ENCODE results near the gene CCDC86.

DNA sequence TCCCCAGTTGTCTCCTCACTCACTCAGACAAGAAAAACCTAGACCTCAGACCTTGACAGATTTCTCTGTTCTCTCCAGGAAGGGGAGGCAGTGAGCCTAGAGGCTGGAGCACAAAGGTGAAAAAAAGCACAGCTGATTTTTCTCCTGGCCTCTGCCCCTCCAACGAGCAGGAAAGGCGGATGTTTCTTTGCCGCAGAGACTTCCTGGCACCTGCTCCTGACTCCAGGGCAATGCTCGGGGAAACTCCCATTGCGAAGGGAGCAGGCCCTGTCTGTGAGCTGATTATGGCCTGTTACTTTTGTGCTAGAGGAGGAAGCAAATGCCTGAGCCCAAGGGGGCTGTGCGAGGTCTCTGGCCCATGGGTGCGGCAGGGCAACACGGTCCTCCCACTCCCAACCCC lies 31.3 kb upstream of the CCDC86 start:
- no peak for TF ChIP-seq CTCF (IDR thresholded peaks at IDR 0.05; ENCODE audit: borderline replicate concordance, extremely low read depth, low read length, poor library complexity, severe bottlenecking)
- no peak for TF ChIP-seq EZH2 (IDR thresholded peaks at IDR 0.05; ENCODE audit: borderline replicate concordance, low read depth, low read length, severe bottlenecking)
